GM12865 (cell line): ENCODE measurements around the gene HCN3.
"Not testable (repeated sequence)": the region's sequence is repeated elsewhere in the genome, so short reads cannot be mapped to it uniquely, and the experiment has no call there.

Experiments
- DNase-seq: peaks from one replicate; pipeline ENCODE4 v3.0.0; 2010; ENCODE audit warnings: low read depth
- H3K4me3 ChIP-seq: 2 replicates; pipeline ENCODE4 v1.5.1; 2011; ENCODE audit warnings: mild to moderate bottlenecking, low read depth, low read length, control low read depth
- TF ChIP-seq, protein P1 (sequence below): IDR thresholded peaks from 2 replicates; pipeline ENCODE4 v1.5.1; 2011; ENCODE audit warnings: low read length, control low read depth, low read depth, inconsistent platforms; ENCODE audit not compliant: insufficient read depth; ENCODE audit errors: missing control alignments

Gene HCN3

GRCh38 chr1:155327981-155328380, 50.7 kb downstream of the HCN3 start:
- H3K4me3 ChIP-seq: no peak overlapping the region
- TF ChIP-seq, protein P1, sequence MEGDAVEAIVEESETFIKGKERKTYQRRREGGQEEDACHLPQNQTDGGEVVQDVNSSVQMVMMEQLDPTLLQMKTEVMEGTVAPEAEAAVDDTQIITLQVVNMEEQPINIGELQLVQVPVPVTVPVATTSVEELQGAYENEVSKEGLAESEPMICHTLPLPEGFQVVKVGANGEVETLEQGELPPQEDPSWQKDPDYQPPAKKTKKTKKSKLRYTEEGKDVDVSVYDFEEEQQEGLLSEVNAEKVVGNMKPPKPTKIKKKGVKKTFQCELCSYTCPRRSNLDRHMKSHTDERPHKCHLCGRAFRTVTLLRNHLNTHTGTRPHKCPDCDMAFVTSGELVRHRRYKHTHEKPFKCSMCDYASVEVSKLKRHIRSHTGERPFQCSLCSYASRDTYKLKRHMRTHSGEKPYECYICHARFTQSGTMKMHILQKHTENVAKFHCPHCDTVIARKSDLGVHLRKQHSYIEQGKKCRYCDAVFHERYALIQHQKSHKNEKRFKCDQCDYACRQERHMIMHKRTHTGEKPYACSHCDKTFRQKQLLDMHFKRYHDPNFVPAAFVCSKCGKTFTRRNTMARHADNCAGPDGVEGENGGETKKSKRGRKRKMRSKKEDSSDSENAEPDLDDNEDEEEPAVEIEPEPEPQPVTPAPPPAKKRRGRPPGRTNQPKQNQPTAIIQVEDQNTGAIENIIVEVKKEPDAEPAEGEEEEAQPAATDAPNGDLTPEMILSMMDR: no peak
- DNase-seq: no peak

DNA sequence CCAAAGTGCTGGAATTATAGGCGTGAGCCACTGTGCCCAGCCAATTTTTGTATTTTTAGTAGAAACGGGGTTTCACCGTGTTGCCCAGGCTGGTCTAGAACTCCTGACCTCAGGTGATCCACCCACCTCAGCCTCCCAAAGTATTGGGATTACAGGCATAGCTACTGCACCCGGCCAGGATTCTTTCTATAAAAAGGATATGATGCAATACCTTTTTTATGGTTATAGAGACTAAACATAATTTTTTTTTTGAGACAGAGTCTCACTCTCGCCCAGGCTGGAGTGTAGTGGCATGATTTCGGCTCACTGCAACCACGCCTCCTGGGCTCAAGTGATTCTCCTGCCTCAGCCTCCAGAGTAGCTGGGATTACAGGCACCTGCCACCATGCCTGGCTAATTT, 51.6 kb downstream of the HCN3 start:
- not testable (repeated sequence) for H3K4me3 ChIP-seq, DNase-seq

DNA sequence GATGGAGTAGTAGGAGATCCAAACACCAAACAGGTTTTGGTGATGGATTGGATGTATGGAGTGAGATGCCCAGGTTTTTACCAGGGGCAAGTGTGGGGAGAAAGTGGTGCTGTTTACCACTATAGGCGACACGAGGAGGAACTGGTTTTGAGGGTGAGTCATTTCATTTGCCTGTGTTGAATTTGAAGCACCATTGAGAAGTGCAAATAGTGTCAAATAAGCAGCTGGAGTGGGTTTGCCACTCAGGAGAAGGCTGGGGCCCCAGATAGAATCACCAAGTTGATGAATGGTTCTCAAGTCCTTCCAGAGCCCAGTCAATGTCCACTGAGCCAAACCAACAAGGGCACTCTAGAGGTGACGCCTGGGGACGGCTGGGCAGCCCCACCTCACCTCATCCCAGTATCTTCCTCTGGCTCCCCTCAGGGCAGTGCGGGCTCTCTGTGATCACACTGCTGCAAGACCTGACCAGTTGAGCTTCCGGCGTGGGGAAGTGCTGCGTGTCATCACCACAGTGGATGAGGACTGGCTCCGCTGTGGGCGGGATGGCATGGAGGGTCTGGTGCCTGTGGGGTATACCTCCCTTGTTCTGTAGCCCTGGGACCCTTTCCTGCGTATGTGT, 52.8 kb downstream of the HCN3 start:
- TF ChIP-seq, protein P1: no peak
- no peak overlapping the region for H3K4me3 ChIP-seq
- no peak for DNase-seq

GRCh38 chr1:155334962-155335361, 57.7 kb downstream of the HCN3 start:
- TF ChIP-seq, protein P1: no peak
- no peak for DNase-seq
- no peak overlapping the region for H3K4me3 ChIP-seq
